Ascending aorta (tissue), 2 donors: ENCODE data around the gene PRKCA. TPM values are rescaled to one million over a fixed set of nuclear protein-coding genes. Genes with fewer than 3 reads are reported as not detected.

Source experiments
- DNase-seq, 2 donors: peaks; one replicate each; pipeline ENCODE4 v3.0.0-alpha.2; 2019; ENCODE audit warnings: low spot score in 2 of 2
- H3K27ac ChIP-seq, 2 donors: fragments of 200-600 bp; sonication (generic); one replicate each; pipeline ENCODE4 v1.5.1; 2016 to 2017; ENCODE audit warnings: mild to moderate bottlenecking in 1 of 2
- H3K27me3 ChIP-seq: fragments of 200-600 bp; sonication (generic); one replicate; pipeline ENCODE4 v1.5.1; 2017
- H3K36me3 ChIP-seq, 2 donors: fragments of 200-600 bp; sonication (generic); one replicate each; pipeline ENCODE4 v1.5.1; 2016
- H3K4me1 ChIP-seq, 2 donors: fragments of 200-600 bp; sonication (generic); one replicate each; pipeline ENCODE4 v1.5.1; 2016 to 2017; ENCODE audit warnings: mild to moderate bottlenecking in 1 of 2
- H3K4me3 ChIP-seq, 2 donors: fragments of 200-600 bp; sonication (generic); one replicate each; pipeline ENCODE4 v1.5.1; 2016 to 2017; ENCODE audit warnings: mild to moderate bottlenecking in 1 of 2
- H3K9me3 ChIP-seq, 2 donors: fragments of 200-600 bp; sonication (generic); one replicate each; pipeline ENCODE4 v1.5.1; 2016
- CTCF ChIP-seq, 3 experiments: fragments of 200-600 bp in 2 of 3; fragments of 450-650 bp in 1 of 3; sonication (generic) in 2 of 3; IDR thresholded peaks; one replicate each; pipeline ENCODE4 v1.5.1; 2016 to 2019; ENCODE audit warnings: antibody characterized with exemption in 3 of 3, mild to moderate bottlenecking in 1 of 3, moderate library complexity in 1 of 3
- intact Hi-C: fragments of 100-400 bp; cut with DNase I; formaldehyde crosslinking; loops from one replicate; pipeline ENCODE4 v1.15.1; 2023
- total RNA-seq: library from RNA; depleted of rRNA; stranded (reverse); fragments of >200 nt; gene quantifications from one replicate; pipeline ENCODE4 v1.1.0, GENCODE V29; 2016

The PRKCA gene
- total RNA-seq, 1 donor from 2014 or later = 3.2 TPM

- no peaks in the 10 kb centered on the region for H3K36me3 ChIP-seq
- H3K27me3 ChIP-seq = no peaks in the 10 kb centered on the region
- no peak overlapping the region for H3K27ac ChIP-seq
- no peak for DNase-seq
- intact Hi-C loops = no loop called here
- TF ChIP-seq CTCF (IDR thresholded peaks at IDR 0.05) = no peak
- H3K4me3 ChIP-seq = no peak overlapping the region
- H3K4me1 ChIP-seq = no peaks in the 10 kb centered on the region
- no peaks in the 10 kb centered on the region for H3K9me3 ChIP-seq
Measured at GRCh38 chr17:66772148-66772812, 469.9 kb downstream of the PRKCA start.

GRCh38 chr17:66775271-66775670 lies 472.9 kb downstream of the PRKCA start:
- DNase-seq = no peak
- H3K27me3 ChIP-seq = no peaks in the 10 kb centered on the region
- no peaks in the 10 kb centered on the region for H3K9me3 ChIP-seq
- no peak overlapping the region for H3K27ac ChIP-seq
- no peaks in the 10 kb centered on the region for H3K4me1 ChIP-seq
- intact Hi-C loops = no loop called here
- H3K4me3 ChIP-seq = no peak overlapping the region
- no peaks in the 10 kb centered on the region for H3K36me3 ChIP-seq
- no peak for TF ChIP-seq CTCF (IDR thresholded peaks at IDR 0.05)

GRCh38 chr17:66775881-66776400 lies 473.5 kb downstream of the PRKCA start:
- H3K9me3 ChIP-seq = no peaks in the 10 kb centered on the region
- H3K27me3 ChIP-seq = no peaks in the 10 kb centered on the region
- no peaks in the 10 kb centered on the region for H3K36me3 ChIP-seq
- H3K4me3 ChIP-seq = no peak overlapping the region
- intact Hi-C loops = no loop called here
- H3K27ac ChIP-seq = no peak overlapping the region
- TF ChIP-seq CTCF (IDR thresholded peaks at IDR 0.05) = no peak
- no peak for DNase-seq
- no peaks in the 10 kb centered on the region for H3K4me1 ChIP-seq

- H3K27me3 ChIP-seq = no peaks in the 10 kb centered on the region
- no peak for DNase-seq
- no peaks in the 10 kb centered on the region for H3K4me1 ChIP-seq
- no peaks in the 10 kb centered on the region for H3K36me3 ChIP-seq
- intact Hi-C loops = no loop called here
- no peak for TF ChIP-seq CTCF (IDR thresholded peaks at IDR 0.05)
- H3K4me3 ChIP-seq = no peak overlapping the region
- H3K27ac ChIP-seq = no peak overlapping the region
- no peaks in the 10 kb centered on the region for H3K9me3 ChIP-seq
Measured at GRCh38 chr17:66776999-66777688, 474.7 kb downstream of the PRKCA start.

GRCh38 chr17:66777689-66778225 lies 475.3 kb downstream of the PRKCA start:
- H3K36me3 ChIP-seq = no peaks in the 10 kb centered on the region
- no peaks in the 10 kb centered on the region for H3K9me3 ChIP-seq
- no peak for TF ChIP-seq CTCF (IDR thresholded peaks at IDR 0.05)
- DNase-seq = no peak
- no peak overlapping the region for H3K4me3 ChIP-seq
- intact Hi-C loops = no loop called here
- H3K4me1 ChIP-seq = no peaks in the 10 kb centered on the region
- no peak overlapping the region for H3K27ac ChIP-seq
- no peaks in the 10 kb centered on the region for H3K27me3 ChIP-seq
